CD4-positive, alpha-beta T cell treated with Interleukin-21 for 1 hour (primary cell): ENCODE data around the gene SORBS2.
A peak's percentile ranks its signal among the peaks of the same experiment; 100 is the strongest.
"Not testable (repeated sequence)": the region's sequence is repeated elsewhere in the genome, so short reads cannot be mapped to it uniquely, and the experiment has no call there.

Experiments used
- DNase-seq: peaks from one replicate; pipeline ENCODE4 v3.0.0-alpha.2; 2020

SORBS2 gene

GRCh38 chr4:185735866-185736400, 76.1 kb downstream of the SORBS2 start:
- DNase-seq = no peak

- no peak for DNase-seq
These were observed 77.1 kb downstream of the SORBS2 start for GRCh38 chr4:185734930-185735329.

GRCh38 chr4:185734214-185734613, 77.8 kb downstream of the SORBS2 start:
- peak; percentile 2 for DNase-seq

- DNase-seq = no peak
These were observed 81.0 kb downstream of the SORBS2 start for GRCh38 chr4:185730849-185731608.

GRCh38 chr4:185730387-185730786, 81.6 kb downstream of the SORBS2 start:
- no peak for DNase-seq

- DNase-seq = no peak
These were observed 82.6 kb downstream of the SORBS2 start for GRCh38 chr4:185729391-185729804.

- DNase-seq = no peak
These were observed 83.1 kb downstream of the SORBS2 start for GRCh38 chr4:185728893-185729292.

GRCh38 chr4:185726931-185727330, 85.1 kb downstream of the SORBS2 start:
- DNase-seq = no peak

GRCh38 chr4:185723631-185724260, 88.2 kb downstream of the SORBS2 start:
- no peak for DNase-seq

- no peak for DNase-seq
These were observed 90.0 kb downstream of the SORBS2 start for GRCh38 chr4:185722029-185722316.

GRCh38 chr4:185721190-185722028, 90.6 kb downstream of the SORBS2 start:
- no peak for DNase-seq

GRCh38 chr4:185719500-185719858, 92.5 kb downstream of the SORBS2 start:
- no peak for DNase-seq

GRCh38 chr4:185718578-185719499, 93.2 kb downstream of the SORBS2 start:
- no peak for DNase-seq

- no peak for DNase-seq
These were observed 94.6 kb downstream of the SORBS2 start for GRCh38 chr4:185717377-185717741.

GRCh38 chr4:185716577-185717376, 95.2 kb downstream of the SORBS2 start:
- DNase-seq = no peak

GRCh38 chr4:185716141-185716551, 95.8 kb downstream of the SORBS2 start:
- no peak for DNase-seq

- not testable (repeated sequence) for DNase-seq
These were observed 97.5 kb downstream of the SORBS2 start for GRCh38 chr4:185714524-185714923.

GRCh38 chr4:185713731-185714130, 98.3 kb downstream of the SORBS2 start:
- DNase-seq = no peak

GRCh38 chr4:185713272-185713671, 98.7 kb downstream of the SORBS2 start:
- no peak for DNase-seq

GRCh38 chr4:185712350-185713024, 99.5 kb downstream of the SORBS2 start:
- DNase-seq = no peak

- no peak for DNase-seq
These were observed 100.3 kb downstream of the SORBS2 start for GRCh38 chr4:185711726-185712125.
